HL-60 (cell line): ENCODE data around the gene LETM1.

Source experiments
- GABPA ChIP-seq: IDR thresholded peaks from 2 replicates; pipeline ENCODE4 v1.6.1; 2012; ENCODE audit warnings: low read depth
- POLR2AphosphoS5 ChIP-seq: IDR thresholded peaks from 2 replicates; pipeline ENCODE4 v1.6.1; 2012; ENCODE audit warnings: low read depth
- TF ChIP-seq, protein P1 (sequence below): IDR thresholded peaks from one replicate; pipeline ENCODE4 v1.5.1; 2011; ENCODE audit warnings: low read length, control low read depth, inconsistent platforms; ENCODE audit not compliant: insufficient read depth
- TF ChIP-seq, protein P2 (sequence below): IDR thresholded peaks from 2 replicates; pipeline ENCODE4 v1.6.1; 2012; ENCODE audit warnings: low read depth; ENCODE audit not compliant: insufficient replicate concordance

DNA sequence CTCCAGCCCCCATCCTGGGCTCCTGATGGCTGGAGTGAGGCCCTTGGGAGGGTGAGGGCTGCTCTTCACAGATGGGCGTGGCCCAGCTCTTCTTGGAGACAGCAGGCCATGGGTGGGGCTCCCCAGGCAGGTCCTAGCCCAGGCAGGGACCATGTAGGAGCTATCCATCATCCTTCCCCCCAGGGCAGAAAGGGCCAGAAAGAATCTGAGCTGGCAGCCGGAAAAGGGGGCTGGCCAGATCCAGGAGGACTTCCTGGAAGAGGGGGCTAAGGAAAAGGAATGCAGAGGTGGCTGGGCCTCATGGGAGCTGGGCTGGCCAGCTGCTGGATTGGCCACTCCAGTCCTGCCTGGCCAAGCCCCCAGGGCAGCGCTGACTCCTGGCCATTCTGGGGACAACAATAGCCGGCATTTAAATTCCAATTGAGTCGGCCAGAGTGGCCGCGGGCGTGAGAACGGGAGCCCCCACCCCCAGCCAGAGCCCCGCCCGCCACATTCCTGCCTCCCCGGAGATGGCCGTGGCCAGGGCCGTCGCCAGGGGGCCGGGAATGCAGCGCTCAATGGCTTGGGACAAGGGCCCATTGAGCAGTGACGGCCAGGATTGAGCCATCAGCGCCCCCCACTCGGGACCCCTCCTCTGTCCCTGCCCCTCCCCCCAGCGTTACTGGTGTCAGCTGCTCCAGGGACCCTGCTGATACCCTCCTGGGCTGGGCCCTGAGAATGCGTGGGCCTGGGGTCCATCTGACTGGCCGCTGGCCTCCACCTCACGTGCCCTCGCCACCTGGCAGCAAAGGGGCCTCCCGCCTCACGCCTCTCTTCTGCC, 77.9 kb downstream of the LETM1 start:
- TF ChIP-seq, protein P1, sequence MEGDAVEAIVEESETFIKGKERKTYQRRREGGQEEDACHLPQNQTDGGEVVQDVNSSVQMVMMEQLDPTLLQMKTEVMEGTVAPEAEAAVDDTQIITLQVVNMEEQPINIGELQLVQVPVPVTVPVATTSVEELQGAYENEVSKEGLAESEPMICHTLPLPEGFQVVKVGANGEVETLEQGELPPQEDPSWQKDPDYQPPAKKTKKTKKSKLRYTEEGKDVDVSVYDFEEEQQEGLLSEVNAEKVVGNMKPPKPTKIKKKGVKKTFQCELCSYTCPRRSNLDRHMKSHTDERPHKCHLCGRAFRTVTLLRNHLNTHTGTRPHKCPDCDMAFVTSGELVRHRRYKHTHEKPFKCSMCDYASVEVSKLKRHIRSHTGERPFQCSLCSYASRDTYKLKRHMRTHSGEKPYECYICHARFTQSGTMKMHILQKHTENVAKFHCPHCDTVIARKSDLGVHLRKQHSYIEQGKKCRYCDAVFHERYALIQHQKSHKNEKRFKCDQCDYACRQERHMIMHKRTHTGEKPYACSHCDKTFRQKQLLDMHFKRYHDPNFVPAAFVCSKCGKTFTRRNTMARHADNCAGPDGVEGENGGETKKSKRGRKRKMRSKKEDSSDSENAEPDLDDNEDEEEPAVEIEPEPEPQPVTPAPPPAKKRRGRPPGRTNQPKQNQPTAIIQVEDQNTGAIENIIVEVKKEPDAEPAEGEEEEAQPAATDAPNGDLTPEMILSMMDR = no peak
- no peak for TF ChIP-seq POLR2AphosphoS5
- TF ChIP-seq, protein P2, sequence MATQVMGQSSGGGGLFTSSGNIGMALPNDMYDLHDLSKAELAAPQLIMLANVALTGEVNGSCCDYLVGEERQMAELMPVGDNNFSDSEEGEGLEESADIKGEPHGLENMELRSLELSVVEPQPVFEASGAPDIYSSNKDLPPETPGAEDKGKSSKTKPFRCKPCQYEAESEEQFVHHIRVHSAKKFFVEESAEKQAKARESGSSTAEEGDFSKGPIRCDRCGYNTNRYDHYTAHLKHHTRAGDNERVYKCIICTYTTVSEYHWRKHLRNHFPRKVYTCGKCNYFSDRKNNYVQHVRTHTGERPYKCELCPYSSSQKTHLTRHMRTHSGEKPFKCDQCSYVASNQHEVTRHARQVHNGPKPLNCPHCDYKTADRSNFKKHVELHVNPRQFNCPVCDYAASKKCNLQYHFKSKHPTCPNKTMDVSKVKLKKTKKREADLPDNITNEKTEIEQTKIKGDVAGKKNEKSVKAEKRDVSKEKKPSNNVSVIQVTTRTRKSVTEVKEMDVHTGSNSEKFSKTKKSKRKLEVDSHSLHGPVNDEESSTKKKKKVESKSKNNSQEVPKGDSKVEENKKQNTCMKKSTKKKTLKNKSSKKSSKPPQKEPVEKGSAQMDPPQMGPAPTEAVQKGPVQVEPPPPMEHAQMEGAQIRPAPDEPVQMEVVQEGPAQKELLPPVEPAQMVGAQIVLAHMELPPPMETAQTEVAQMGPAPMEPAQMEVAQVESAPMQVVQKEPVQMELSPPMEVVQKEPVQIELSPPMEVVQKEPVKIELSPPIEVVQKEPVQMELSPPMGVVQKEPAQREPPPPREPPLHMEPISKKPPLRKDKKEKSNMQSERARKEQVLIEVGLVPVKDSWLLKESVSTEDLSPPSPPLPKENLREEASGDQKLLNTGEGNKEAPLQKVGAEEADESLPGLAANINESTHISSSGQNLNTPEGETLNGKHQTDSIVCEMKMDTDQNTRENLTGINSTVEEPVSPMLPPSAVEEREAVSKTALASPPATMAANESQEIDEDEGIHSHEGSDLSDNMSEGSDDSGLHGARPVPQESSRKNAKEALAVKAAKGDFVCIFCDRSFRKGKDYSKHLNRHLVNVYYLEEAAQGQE = no peak
- no peak for TF ChIP-seq GABPA
